Dermis blood vessel endothelial cell (primary cell): ENCODE results near the gene TNIP1. TPM values are rescaled to one million over a fixed set of nuclear protein-coding genes. Genes with fewer than 3 reads are reported as not detected.
A peak's percentile ranks its signal among the peaks of the same experiment; 100 is the strongest.

Source experiments
- DNase-seq: peaks from one replicate; pipeline ENCODE4 v3.0.0; 2010
- total RNA-seq: library from RNA; depleted of rRNA; stranded (reverse); fragments of >200 nt; gene quantifications from 2 replicates; pipeline ENCODE4 v1.2.3, GENCODE V29; 2014

TNIP1 gene
- total RNA-seq, 1 donor from 2014 or later, result 104 TPM

GRCh38 chr5:151038801-151039238, 42.0 kb downstream of the TNIP1 start:
- peak; percentile 68 for DNase-seq

- DNase-seq, result no peak
Measured at GRCh38 chr5:151038412-151038745, 42.5 kb downstream of the TNIP1 start.

- DNase-seq, result peak; percentile 70
Measured at GRCh38 chr5:151037561-151038411, 43.0 kb downstream of the TNIP1 start.

- DNase-seq, result no peak
Measured at GRCh38 chr5:151036556-151036955, 44.3 kb downstream of the TNIP1 start.

GRCh38 chr5:151034422-151035379, 46.1 kb downstream of the TNIP1 start:
- peak; percentile 15 for DNase-seq

GRCh38 chr5:151033217-151033934, 47.5 kb downstream of the TNIP1 start:
- DNase-seq, result no peak

GRCh38 chr5:151031554-151031953, 49.3 kb downstream of the TNIP1 start:
- no peak for DNase-seq

GRCh38 chr5:151030379-151030778, 50.5 kb downstream of the TNIP1 start:
- no peak for DNase-seq

GRCh38 chr5:151030056-151030336, 50.8 kb downstream of the TNIP1 start:
- DNase-seq, result no peak

- no peak for DNase-seq
Measured at GRCh38 chr5:151029179-151030055, 51.4 kb downstream of the TNIP1 start.

- no peak for DNase-seq
Measured at GRCh38 chr5:151028717-151029116, 52.1 kb downstream of the TNIP1 start.

- DNase-seq, result no peak
Measured at GRCh38 chr5:151027961-151028479, 52.8 kb downstream of the TNIP1 start.

- no peak for DNase-seq
Measured at GRCh38 chr5:151026679-151027078, 54.2 kb downstream of the TNIP1 start.

- DNase-seq, result no peak
Measured at GRCh38 chr5:151026088-151026487, 54.7 kb downstream of the TNIP1 start.

GRCh38 chr5:151025250-151025606, 55.6 kb downstream of the TNIP1 start:
- no peak for DNase-seq

- no peak for DNase-seq
Measured at GRCh38 chr5:151024440-151025249, 56.2 kb downstream of the TNIP1 start.

GRCh38 chr5:151023651-151024050, 57.2 kb downstream of the TNIP1 start:
- DNase-seq, result peak; percentile 77

- DNase-seq, result peak; percentile 37
Measured at GRCh38 chr5:151023047-151023615, 57.7 kb downstream of the TNIP1 start.

- DNase-seq, result no peak
Measured at GRCh38 chr5:151022511-151023018, 58.3 kb downstream of the TNIP1 start.

GRCh38 chr5:151021746-151022145, 59.1 kb downstream of the TNIP1 start:
- no peak for DNase-seq
